A549 (cell line): ENCODE results near the gene SNAP29. TPM values are rescaled to one million over a fixed set of nuclear protein-coding genes. Genes with fewer than 3 reads are reported as not detected.
A peak's percentile ranks its signal among the peaks of the same experiment; 100 is the strongest.

ENCODE experiments used
- ATAC-seq, 2 experiments: fragments of 200-7000 bp in 1 of 2; fragments of >200 bp in 1 of 2; cut with Nextera tagmentation in 1 of 2; cut with Tn5 transposase in 1 of 2; 3 replicates each; pipeline versions ENCODE4 v1.8.0 to v1.9.1; 2018 to 2020; ENCODE audit warnings: mild to moderate bottlenecking in 1 of 2, moderate library complexity in 1 of 2
- CTCF ChIA-PET: fragments of 300-600 bp; sonication (Branson Sonifier 250); formaldehyde crosslinking; extraction: SDS; loops from one replicate; lab custom pipeline; 2021; ENCODE audit warnings: antibody characterized with exemption, inconsistent platforms; lab: Yijun Ruan, JAX
- POLR2A ChIA-PET: fragments of 350-600 bp; formaldehyde crosslinking; extraction: SDS; loops from one replicate; lab custom pipeline; 2021; ENCODE audit warnings: antibody characterized with exemption, inconsistent platforms; lab: Yijun Ruan, JAX
- DNase-seq, 2 experiments: peaks; one replicate each; pipeline versions ENCODE4 v3.0.0 to v3.0.0-alpha.2; 2011 to 2016; ENCODE audit warnings: low read depth in 1 of 2, low spot score in 1 of 2
- FAIRE-seq: peaks from 2 replicates; lab custom pipeline; 2011; peaks lifted over from hg19 to GRCh38; lab: Jason Lieb, UNC
- H3K27ac ChIP-seq, 2 experiments: fragments of >200 bp; sonication (Bioruptor Twin); formaldehyde crosslinking; 3 replicates each; pipeline ENCODE4 v1.5.1; 2016 to 2017
- H3K4me1 ChIP-seq: fragments of >200 bp; sonication (Bioruptor Twin); formaldehyde crosslinking; 3 replicates; pipeline ENCODE4 v1.6.1; 2016
- H3K4me2 ChIP-seq: fragments of >200 bp; sonication (Bioruptor Twin); formaldehyde crosslinking; 3 replicates; pipeline ENCODE4 v1.6.1; 2016
- H3K4me3 ChIP-seq: fragments of >200 bp; sonication (Bioruptor Twin); formaldehyde crosslinking; 3 replicates; pipeline ENCODE4 v1.5.1; 2016
- H3K9me3 ChIP-seq: fragments of >200 bp; sonication (Bioruptor Twin); formaldehyde crosslinking; 3 replicates; pipeline ENCODE4 v1.6.1; 2016
- CBX2 ChIP-seq: fragments of 200-600 bp; sonication (generic); IDR thresholded peaks from 2 replicates; pipeline ENCODE4 v1.6.1; 2016; ENCODE audit warnings: low read depth, mild to moderate bottlenecking, borderline replicate concordance
- CHD2 ChIP-seq: fragments of 150-350 bp; IDR thresholded peaks from 2 replicates; pipeline ENCODE4 v1.6.1; 2014; ENCODE audit warnings: low read length; ENCODE audit not compliant: partially characterized antibody
- CHD4 ChIP-seq: fragments of 200-600 bp; sonication (generic); IDR thresholded peaks from 2 replicates; pipeline ENCODE4 v1.6.1; 2016; ENCODE audit warnings: antibody characterized with exemption, mild to moderate bottlenecking, borderline replicate concordance
- CTCF ChIP-seq: fragments of >200 bp; sonication (Bioruptor Twin); formaldehyde crosslinking; IDR thresholded peaks from 3 replicates; pipeline ENCODE4 v1.5.1; 2016
- EP300 ChIP-seq, 2 experiments: fragments of >200 bp; sonication (Bioruptor Twin); formaldehyde crosslinking; IDR thresholded peaks; 2 replicates in 1 of 2; 3 replicates in 1 of 2; pipeline ENCODE4 v1.6.1; 2016 to 2017
- GATA3 ChIP-seq: IDR thresholded peaks from 2 replicates; pipeline ENCODE4 v1.6.1; 2012; ENCODE audit warnings: borderline replicate concordance
- HMGXB4 ChIP-seq: fragments of 250-450 bp; sonication (Bioruptor Pico); IDR thresholded peaks from 2 replicates; pipeline ENCODE4 v1.5.0; 2021; ENCODE audit warnings: mild to moderate bottlenecking, moderate library complexity, borderline replicate concordance
- HOXB13 ChIP-seq: fragments of 250-450 bp; sonication (Bioruptor Pico); IDR thresholded peaks from 2 replicates; pipeline ENCODE4 v1.5.0; 2020; ENCODE audit warnings: low read depth, mild to moderate bottlenecking, moderate library complexity
- MYC ChIP-seq: IDR thresholded peaks from 2 replicates; pipeline ENCODE4 v1.6.1; 2012; ENCODE audit warnings: mild to moderate bottlenecking, inconsistent platforms, low read length, improper control_type of control experiment, borderline replicate concordance
- PBX3 ChIP-seq: IDR thresholded peaks from 2 replicates; pipeline ENCODE4 v1.6.1; 2012
- POLR2AphosphoS2 ChIP-seq: conservative IDR thresholded peaks from 2 replicates; pipeline ENCODE4 v1.6.1; 2012; ENCODE audit warnings: low read length, improper control_type of control experiment, inconsistent platforms
- RCOR1 ChIP-seq: fragments of 150-350 bp; IDR thresholded peaks from 2 replicates; pipeline ENCODE4 v1.6.1; 2014; ENCODE audit warnings: antibody characterized with exemption, low read length, low read depth
- SMC3 ChIP-seq: fragments of >200 bp; sonication (Bioruptor Twin); formaldehyde crosslinking; IDR thresholded peaks from 3 replicates; pipeline ENCODE4 v1.6.1; 2018; ENCODE audit warnings: inconsistent platforms
- SREBF2 ChIP-seq: fragments of 450-650 bp; IDR thresholded peaks from 2 replicates; pipeline ENCODE4 v1.6.1; 2014; ENCODE audit warnings: mild to moderate bottlenecking, moderate library complexity
- TFCP2L1 ChIP-seq: fragments of 250-450 bp; sonication (Bioruptor Pico); IDR thresholded peaks from 2 replicates; pipeline ENCODE4 v1.5.0; 2021; ENCODE audit warnings: mild to moderate bottlenecking
- WGBS: methylation state at CpG from one replicate; pipeline ENCODE4 v1.1.6; 2017; ENCODE audit errors: missing lambda C conversion rate; 5-methylcytosine and 5-hydroxymethylcytosine counted together
- polyA plus RNA-seq, 4 experiments: library from polyadenylated mRNA; depleted of rRNA in 3 of 4; stranded (reverse); fragments of >200 nt; fragmentation: RNase III in 1 of 4; extraction: RNeasy Plus Mini Kit Qiagen cat#74134 plus additional on column Dnase treatment in 1 of 4; gene quantifications; 2 replicates in 3 of 4; 3 replicates in 1 of 4; pipeline ENCODE4 v1.2.3, GENCODE V29; 2011 to 2017

SNAP29 gene
- polyA plus RNA-seq, 2 of the 4 experiments (the other 2 are of a cell fraction) = 14.2 to 20.1 TPM

- ATAC-seq (no peak), FAIRE-seq (no peak), DNase-seq (peak in 1 of 2 experiments; percentile 8)
- ChIA-PET POLR2A (interaction anchor here (0.7 kb wide), 1 partner anchor 27 kb away, joined by 3 read pairs; no protein-coding TSS in a partner anchor), CTCF (interaction anchor here (0.9 kb wide), 1 partner anchor 33 kb away, joined by 4 read pairs; no protein-coding TSS in a partner anchor)
- Histone ChIP-seq H3K4me2 (peak overlapping the region; percentile 86), H3K9me3 (no peaks in the 10 kb centered on the region), H3K4me1 (peaks cover 27% of the 10 kb centered on the region), H3K27ac (peak overlapping the region; percentile 95 to 100), H3K4me3 (peak overlapping the region; percentile 89)
- WGBS = 3% methylated on average over 15 of the region's 19 CpGs
- TF ChIP-seq GATA3 = no peak
- TF ChIP-seq MYC = no peak
Measured at GRCh38 chr22:20918663-20919218, 59.9 kb downstream of the SNAP29 start.

- ATAC-seq = no peak
- whole genome bisulfite sequencing = 10% methylated on average over 4 of the region's 4 CpGs
Measured at GRCh38 chr22:20919718-20920117, 60.9 kb downstream of the SNAP29 start.

GRCh38 chr22:20920881-20921203, 62.0 kb downstream of the SNAP29 start:
- no peaks in the 10 kb centered on the region for H3K9me3 ChIP-seq
- no peak for DNase-seq
- peaks cover 27% of the 10 kb centered on the region for H3K4me1 ChIP-seq
- no peak for TF ChIP-seq HMGXB4 (CRISPR knock-in tag)
- no peak for TF ChIP-seq POLR2AphosphoS2
- TF ChIP-seq EP300 (IDR thresholded peaks at IDR 0.05) = no peak
- TF ChIP-seq PBX3 = no peak
- no peak for TF ChIP-seq HOXB13
- 0 out of 6 replicates have a peak overlapping the region, but pooled peaks of 1 of the 2 experiments have one; percentile 22 for H3K27ac ChIP-seq
- ATAC-seq = no peak
- peak overlapping the region; percentile 86 for H3K4me2 ChIP-seq
- H3K4me3 ChIP-seq = peak overlapping the region; percentile 89; the same call in 2 of the 3 replicates
- FAIRE-seq = no peak
- POLR2A ChIA-PET = no interaction called here
- CTCF ChIA-PET = interaction anchor here (0.6 to 2.4 kb wide), 6 partner anchors 14 to 116 kb away, joined by 3 to 11 read pairs (median 4); no protein-coding TSS in a partner anchor
- 53% methylated on average over 3 of the region's 3 CpGs for WGBS

More at GRCh38 chr22:20919718-20920117, 60.9 kb downstream of the SNAP29 start:
- ChIA-PET CTCF (interaction anchor here (0.6 to 2.4 kb wide), 3 partner anchors 34 to 119 kb away, joined by 4 to 11 read pairs (median 5); no protein-coding TSS in a partner anchor), POLR2A (no interaction called here)
- Histone ChIP-seq H3K9me3 (no peaks in the 10 kb centered on the region), H3K4me2 (peak overlapping the region; percentile 86), H3K4me1 (peaks cover 27% of the 10 kb centered on the region), H3K4me3 (peak overlapping the region; percentile 89), H3K27ac (peak overlapping the region in 1 of 2 experiments; percentile 22; a peak in 1 of 6 replicates)
- DNase-seq (no peak), FAIRE-seq (no peak)
- no peak for TF ChIP-seq HMGXB4 (CRISPR knock-in tag)
- no peak for TF ChIP-seq RCOR1
- TF ChIP-seq TFCP2L1 (CRISPR knock-in tag) = no peak
- TF ChIP-seq SREBF2 = no peak
- no peak for TF ChIP-seq CTCF
- no peak for TF ChIP-seq CHD4
- no peak for TF ChIP-seq CHD2
- no peak for TF ChIP-seq POLR2AphosphoS2
- TF ChIP-seq SMC3 = no peak
- no peak for TF ChIP-seq CBX2
